Motor neuron (in vitro differentiated cells): ENCODE data around the gene SDC3. TPM values are rescaled to one million over a fixed set of nuclear protein-coding genes. Genes with fewer than 3 reads are reported as not detected.

Experiments
- ATAC-seq, 8 experiments: fragments of 200-7000 bp; cut with Tn5 transposase; replicated peaks in 6 of 8; 2 replicates each; pipeline ENCODE4 v1.8.0; 2021; ENCODE audit warnings: mild to moderate bottlenecking in 8 of 8, moderate library complexity in 8 of 8
- H3K27ac ChIP-seq, 2 donors: fragments of 250-450 bp; sonication (Bioruptor Pico); 2 replicates each; pipeline ENCODE4 v1.9.0; 2021; ENCODE audit warnings: antibody characterized with exemption in 2 of 2, mild to moderate bottlenecking in 2 of 2, moderate library complexity in 1 of 2
- H3K4me1 ChIP-seq, 2 donors: fragments of 250-450 bp; sonication (Bioruptor Pico); replicated peaks in 1 of 2; 2 replicates each; pipeline ENCODE4 v1.6.1; 2021; ENCODE audit warnings: antibody characterized with exemption in 2 of 2, mild to moderate bottlenecking in 2 of 2, moderate library complexity in 1 of 2
- H3K4me3 ChIP-seq, 5 donors: fragments of 250-450 bp; sonication (Bioruptor Pico); 2 replicates each; pipeline ENCODE4 v1.9.0; 2021; ENCODE audit warnings: antibody characterized with exemption in 5 of 5, mild to moderate bottlenecking in 5 of 5, moderate library complexity in 4 of 5
- WGBS, 10 experiments: fragments of 450-650 bp; shearing (Covaris generic); methylation state at CpG; one replicate each; pipeline ENCODE4 v1.0.0; 2022; 5-methylcytosine and 5-hydroxymethylcytosine counted together
- in situ Hi-C, 9 experiments: fragments of 400-800 bp; cut with MboI; loops; one replicate each; pipeline ENCODE4 v1.15.0; 2021; ENCODE audit warnings: low sequenced_read_pairs in 9 of 9, low pct_unique_long_range_greater_than_20kb in 2 of 9; ENCODE audit not compliant: unreplicated experiment in 9 of 9
- total RNA-seq, 8 experiments: library from RNA; unstranded; fragments of 300-600 nt; gene quantifications; 2 replicates each; pipeline versions ENCODE4 v1.2.3 to v1.2.4, GENCODE V29; 2022

Gene SDC3
- total RNA-seq, 8 experiments from 2014 or later = 8.8 to 165 (median 76.0) TPM

DNA sequence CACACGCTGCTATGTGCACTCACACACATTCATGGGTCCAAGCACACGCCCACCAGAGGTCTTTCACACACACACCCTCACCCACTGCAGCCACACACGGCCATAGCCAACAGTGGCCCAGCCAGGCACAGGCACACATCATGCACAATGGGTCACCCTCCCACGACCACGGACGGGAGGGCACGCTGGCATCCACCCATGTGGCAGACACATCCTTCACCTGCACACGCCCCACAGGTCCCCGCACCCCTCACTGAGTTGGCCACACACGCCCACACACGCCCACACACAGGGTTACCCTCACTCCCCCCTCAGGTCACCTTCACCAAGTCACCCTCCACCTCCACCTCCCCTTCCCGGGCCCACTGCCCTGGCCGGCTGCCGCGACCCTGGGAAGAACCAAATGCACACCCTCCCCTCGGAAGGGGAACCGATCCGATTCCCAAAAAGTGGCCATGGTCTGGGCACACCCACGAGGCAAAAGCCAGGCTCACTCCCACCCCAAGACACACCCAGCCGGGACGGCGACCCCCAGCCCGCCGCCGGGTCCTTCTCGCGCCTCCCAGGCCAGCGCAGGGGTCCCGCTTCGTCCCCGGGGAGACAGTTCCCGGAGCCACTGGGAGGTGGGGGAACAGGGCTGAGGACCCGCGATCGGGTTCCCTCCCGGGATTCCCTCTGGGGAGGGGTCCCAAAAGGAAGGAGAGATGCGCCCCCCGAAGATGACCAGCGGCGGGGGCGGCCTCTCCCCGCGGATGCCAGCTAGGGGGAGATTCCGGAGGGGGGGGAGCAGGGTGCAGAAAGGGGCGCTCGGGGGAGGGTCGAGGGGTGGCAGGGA is 860 bp downstream of the SDC3 start:
- in situ Hi-C loops = no loop called here
- Histone ChIP-seq H3K4me1 (peaks cover 44 to 72% of the 10 kb centered on the region in 2 donors), H3K27ac (peak overlapping the region; percentile 83 to 93), H3K4me3 (peak overlapping the region; percentile 59 to 98 (median 82))
- peak in 5 of 8 experiments; percentile 28 to 44 (median 39) for ATAC-seq
- 0 to 30% (median 25%) methylated on average over 1 to 5 of the region's 47 CpGs; no CpG with 5 or more reads in 6 of the 10 experiments for whole genome bisulfite sequencing, 10 experiments

DNA sequence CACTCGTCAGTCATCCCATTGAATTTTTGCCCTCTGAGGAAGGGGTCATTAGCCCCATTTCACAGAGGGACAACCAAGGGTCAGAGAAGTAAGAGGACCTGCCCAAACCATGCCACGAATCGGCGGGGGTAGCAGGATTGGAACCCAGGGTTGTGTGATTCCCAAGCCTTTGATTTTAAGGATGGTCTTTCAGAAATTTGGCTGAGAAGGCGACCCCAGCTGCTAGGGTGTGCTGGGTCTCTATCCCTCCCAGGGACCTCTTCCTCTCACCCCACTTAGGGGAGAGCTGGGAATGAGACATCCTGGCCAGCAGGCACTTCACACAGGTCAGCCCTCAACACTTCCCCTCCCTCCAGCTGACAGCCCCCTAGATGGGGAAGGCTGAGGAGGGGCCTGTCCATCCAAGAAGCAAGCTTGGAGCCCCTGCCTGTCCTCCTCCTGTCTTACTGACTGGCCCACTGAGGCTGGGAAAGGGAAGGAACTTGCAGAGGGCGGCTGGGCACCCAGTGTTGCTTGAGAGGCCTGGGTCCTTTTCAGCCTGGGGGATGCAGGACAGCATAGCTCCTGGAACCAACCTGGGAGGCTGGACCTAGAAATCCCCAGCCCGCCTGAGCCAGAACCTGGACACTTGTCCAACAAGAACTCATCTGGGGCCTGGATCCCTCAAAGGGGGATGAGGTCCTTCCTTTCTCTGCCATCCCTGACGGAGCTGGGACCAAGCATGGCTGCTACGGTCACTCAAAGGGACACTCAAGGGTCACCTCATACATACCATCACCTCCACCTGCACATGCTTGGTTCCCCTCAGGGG is 1.7 kb downstream of the SDC3 start:
- Histone ChIP-seq H3K27ac (peak overlapping the region in 1 of 2 donors; percentile 93), H3K4me3 (peak overlapping the region; percentile 59 to 98 (median 82)), H3K4me1 (peaks cover 44 to 77% of the 10 kb centered on the region in 2 donors)
- in situ Hi-C loops = no loop called here
- peak in 1 of 8 experiments; percentile 0 for ATAC-seq
- 69 to 95% (median 86%) methylated on average over 1 to 4 of the region's 9 CpGs; no CpG with 5 or more reads in 4 of the 10 experiments for WGBS, 10 experiments

DNA sequence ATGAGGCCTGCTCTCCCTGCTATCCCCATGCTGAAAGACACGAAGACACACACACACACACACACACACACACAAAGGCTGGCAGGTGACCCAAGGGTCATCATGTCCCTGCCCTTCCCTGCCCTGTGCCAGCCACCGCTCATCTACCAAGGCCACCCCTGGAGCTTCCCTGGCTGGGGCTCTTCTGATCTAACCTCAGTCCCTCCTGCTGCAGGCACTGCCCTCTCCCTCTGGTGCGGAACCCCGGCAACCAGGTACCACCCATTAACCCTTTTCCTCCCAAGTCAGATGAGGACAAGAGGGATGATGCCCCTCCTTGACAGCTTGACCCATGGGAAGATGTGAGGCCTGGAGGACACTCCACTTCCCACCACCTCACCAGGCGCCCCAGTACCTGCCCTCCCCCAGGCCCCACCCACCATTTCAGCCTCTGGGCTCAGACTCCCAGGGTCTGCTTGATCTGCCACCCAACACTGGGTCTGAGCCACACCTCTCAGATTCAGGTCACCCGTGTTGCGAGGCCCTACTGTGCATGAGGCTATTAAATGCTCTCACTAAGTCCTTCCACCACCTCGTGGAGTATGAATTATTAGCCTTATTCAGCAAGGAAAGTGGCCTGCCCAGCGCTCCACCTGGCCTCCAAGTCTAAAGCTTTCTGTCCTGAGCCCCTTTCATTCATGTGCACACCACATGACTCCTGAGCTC is 2.5 kb downstream of the SDC3 start:
- peaks cover 42 to 78% of the 10 kb centered on the region in 2 donors for H3K4me1 ChIP-seq
- WGBS, 10 experiments = 39 to 80% (median 73%) methylated on average over 1 to 4 of the region's 9 CpGs; no CpG with 5 or more reads in 6 of the 10 experiments
- H3K4me3 ChIP-seq = peak overlapping the region in 2 of 5 donors; percentile 82 to 98
- H3K27ac ChIP-seq = peak overlapping the region in 1 of 2 donors; percentile 93
- peak in 2 of 8 experiments; percentile 1 to 8 for ATAC-seq
- in situ Hi-C loops = no loop called here

GRCh38 chr1:30905403-30905802 is 3.2 kb downstream of the SDC3 start:
- H3K27ac ChIP-seq = no peak overlapping the region
- H3K4me3 ChIP-seq = no peak overlapping the region
- H3K4me1 ChIP-seq = peaks cover 45 to 77% of the 10 kb centered on the region in 2 donors
- in situ Hi-C loops = no loop called here
- ATAC-seq = no peak
- 86 to 100% methylated on average over 1 of the region's 1 CpG; no CpG with 5 or more reads in 8 of the 10 experiments for WGBS, 10 experiments

DNA sequence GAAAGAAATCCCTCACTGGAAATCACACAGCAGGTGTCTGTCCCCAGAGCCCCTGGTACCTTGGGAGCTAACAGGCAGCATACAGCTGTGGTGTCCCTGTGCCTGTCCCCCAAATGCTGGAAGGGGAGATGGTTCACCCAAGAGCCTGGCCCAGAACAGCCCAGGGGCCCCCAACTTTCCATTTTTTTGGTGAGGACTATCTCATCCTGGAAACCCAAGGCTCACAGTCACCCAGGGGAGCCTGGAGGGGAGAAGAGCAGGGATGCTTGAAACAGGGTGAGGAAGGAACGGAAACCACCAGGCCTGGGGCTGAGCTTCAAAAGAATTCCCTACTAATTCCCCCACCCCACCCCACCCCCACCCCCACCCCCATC is 3.6 kb downstream of the SDC3 start:
- no peak for ATAC-seq
- in situ Hi-C loops = no loop called here
- no peak overlapping the region for H3K4me3 ChIP-seq
- H3K4me1 ChIP-seq = peaks cover 49 to 72% of the 10 kb centered on the region in 2 donors
- H3K27ac ChIP-seq = peak overlapping the region in 1 of 2 donors; percentile 46
- no CpG with 5 or more reads among the region's 1 CpG for WGBS, 10 experiments

DNA sequence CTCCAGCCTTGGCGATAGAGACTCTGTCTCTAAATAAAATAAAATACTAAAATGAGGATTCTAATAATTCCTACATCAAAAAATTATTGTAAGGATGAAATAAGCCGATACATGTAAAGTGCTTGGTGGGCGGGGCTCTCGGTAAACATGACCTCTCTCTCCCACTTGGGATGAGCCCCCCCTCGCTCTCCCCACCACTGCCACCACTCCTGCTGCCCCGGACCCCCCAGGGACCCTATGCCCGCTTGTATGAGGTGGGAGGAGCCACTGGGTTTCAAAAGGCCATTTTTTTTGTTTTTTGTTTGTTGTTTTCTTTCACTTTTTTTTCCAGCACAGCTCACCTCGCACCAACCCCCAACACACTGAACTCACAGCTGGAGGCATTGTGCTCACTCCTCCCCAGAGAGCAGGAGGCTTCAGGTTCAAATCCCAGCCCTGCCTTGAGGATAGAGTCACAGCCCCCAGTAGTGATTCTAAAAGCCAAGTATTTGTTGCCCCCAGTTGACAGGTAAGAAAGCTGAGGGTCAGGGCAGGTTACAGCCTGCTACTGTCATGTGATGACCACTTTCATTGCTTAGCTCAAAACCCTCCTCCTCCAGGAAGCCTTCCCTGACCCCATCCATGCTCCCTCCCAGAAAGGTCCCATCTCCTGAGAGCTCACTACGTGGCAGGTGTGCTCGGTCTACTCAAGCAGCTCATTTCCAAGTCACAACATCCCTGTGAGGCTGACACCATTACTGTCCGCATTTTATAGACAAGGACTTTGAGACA is 4.2 kb downstream of the SDC3 start:
- in situ Hi-C loops = no loop called here
- H3K4me3 ChIP-seq = no peak overlapping the region
- ATAC-seq = no peak
- WGBS, 10 experiments = 80 to 93% (median 84%) methylated on average over 1 to 7 of the region's 11 CpGs; no CpG with 5 or more reads in 5 of the 10 experiments
- peak overlapping the region in 1 of 2 donors; percentile 46 for H3K27ac ChIP-seq
- peaks cover 50 to 71% of the 10 kb centered on the region in 2 donors for H3K4me1 ChIP-seq

GRCh38 chr1:30903343-30904034 is 5.1 kb downstream of the SDC3 start:
- 0 to 100% (median 84%) methylated on average over 1 to 5 of the region's 8 CpGs; no CpG with 5 or more reads in 3 of the 10 experiments for WGBS, 10 experiments
- Histone ChIP-seq H3K4me3 (no peak overlapping the region), H3K27ac (peak overlapping the region; percentile 11 to 64), H3K4me1 (peaks cover 47 to 68% of the 10 kb centered on the region in 2 donors)
- in situ Hi-C loops = no loop called here
- peak in 7 of 8 experiments; percentile 14 to 60 (median 35) for ATAC-seq

- H3K27ac ChIP-seq = peak overlapping the region; percentile 11 to 64
Observed at GRCh38 chr1:30902593-30903290, 5.8 kb downstream of the SDC3 start.

GRCh38 chr1:30901798-30902581 is 6.6 kb downstream of the SDC3 start:
- Histone ChIP-seq H3K4me1 (peaks cover 49 to 71% of the 10 kb centered on the region in 2 donors), H3K4me3 (no peak overlapping the region), H3K27ac (peak overlapping the region in 1 of 2 donors; percentile 64)
- WGBS, 10 experiments = 54 to 100% (median 85%) methylated on average over 1 to 7 of the region's 11 CpGs; no CpG with 5 or more reads in 2 of the 10 experiments
- no peak for ATAC-seq
- in situ Hi-C loops = no loop called here

More at GRCh38 chr1:30902593-30903290, 5.8 kb downstream of the SDC3 start:
- Histone ChIP-seq H3K4me3 (no peak overlapping the region), H3K4me1 (peaks cover 49 to 71% of the 10 kb centered on the region in 2 donors)
- 62 to 80% (median 71%) methylated on average over 1 to 7 of the region's 9 CpGs; no CpG with 5 or more reads in 5 of the 10 experiments for WGBS, 10 experiments
- in situ Hi-C loops = no loop called here
- ATAC-seq = peak in 2 of 8 experiments; percentile 1 to 2

DNA sequence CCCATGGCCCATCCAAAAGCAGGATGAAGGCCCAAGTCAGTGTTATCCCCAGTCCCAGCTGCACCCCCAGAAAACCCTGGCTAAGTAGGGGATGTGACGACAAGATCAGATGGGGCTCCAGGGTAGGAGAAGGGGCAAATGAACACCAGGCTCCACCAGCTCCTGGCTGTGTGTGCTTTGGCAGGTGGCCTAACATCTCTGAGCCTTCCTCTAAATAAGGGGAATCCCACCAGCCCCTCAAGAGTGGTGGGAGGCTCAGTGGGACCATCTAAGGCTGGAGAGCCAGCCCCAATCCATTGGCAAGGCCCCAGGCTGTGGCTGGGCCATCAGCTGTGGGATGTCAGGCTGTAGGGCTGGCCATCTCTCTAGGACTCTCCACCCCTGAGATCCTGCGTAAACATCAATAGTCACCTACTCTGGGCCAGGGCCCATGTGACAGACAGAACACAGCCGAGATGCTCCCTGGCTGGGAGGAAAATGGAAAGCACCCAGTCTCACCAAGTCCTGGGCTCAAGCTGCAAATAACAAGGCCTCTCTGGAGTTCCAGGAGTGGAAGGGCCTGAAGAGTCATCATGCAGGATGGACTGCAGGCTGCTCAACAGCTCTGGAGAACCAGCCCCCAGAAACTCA is 7.5 kb downstream of the SDC3 start:
- Histone ChIP-seq H3K27ac (peak overlapping the region in 1 of 2 donors; percentile 55), H3K4me1 (peaks cover 48 to 71% of the 10 kb centered on the region in 2 donors), H3K4me3 (no peak overlapping the region)
- in situ Hi-C loops = no loop called here
- 40 to 100% (median 83%) methylated on average over 1 of the region's 3 CpGs; no CpG with 5 or more reads in 6 of the 10 experiments for WGBS, 10 experiments
- peak in 1 of 8 experiments; percentile 11 for ATAC-seq
